Measurements from ENCODE around the gene MALT1.

- TF ChIP-seq, protein P1, sequence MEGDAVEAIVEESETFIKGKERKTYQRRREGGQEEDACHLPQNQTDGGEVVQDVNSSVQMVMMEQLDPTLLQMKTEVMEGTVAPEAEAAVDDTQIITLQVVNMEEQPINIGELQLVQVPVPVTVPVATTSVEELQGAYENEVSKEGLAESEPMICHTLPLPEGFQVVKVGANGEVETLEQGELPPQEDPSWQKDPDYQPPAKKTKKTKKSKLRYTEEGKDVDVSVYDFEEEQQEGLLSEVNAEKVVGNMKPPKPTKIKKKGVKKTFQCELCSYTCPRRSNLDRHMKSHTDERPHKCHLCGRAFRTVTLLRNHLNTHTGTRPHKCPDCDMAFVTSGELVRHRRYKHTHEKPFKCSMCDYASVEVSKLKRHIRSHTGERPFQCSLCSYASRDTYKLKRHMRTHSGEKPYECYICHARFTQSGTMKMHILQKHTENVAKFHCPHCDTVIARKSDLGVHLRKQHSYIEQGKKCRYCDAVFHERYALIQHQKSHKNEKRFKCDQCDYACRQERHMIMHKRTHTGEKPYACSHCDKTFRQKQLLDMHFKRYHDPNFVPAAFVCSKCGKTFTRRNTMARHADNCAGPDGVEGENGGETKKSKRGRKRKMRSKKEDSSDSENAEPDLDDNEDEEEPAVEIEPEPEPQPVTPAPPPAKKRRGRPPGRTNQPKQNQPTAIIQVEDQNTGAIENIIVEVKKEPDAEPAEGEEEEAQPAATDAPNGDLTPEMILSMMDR (conservative IDR thresholded peaks at IDR 0.05 in 1 of 2, IDR thresholded peaks at IDR 0.05 in 1 of 2; ENCODE audit: low read depth in 1 of 2, low read length in 2 of 2): peak; percentile 71 to 75
- TF ChIP-seq EZH2 (IDR thresholded peaks at IDR 0.05; ENCODE audit: low read length, missing control alignments): no peak
Measured at GRCh38 chr18:58768293-58768974, 97.2 kb downstream of the MALT1 start.
